Embryonic facial prominence (tissue), 1 donor: ENCODE data around the gene ARHGAP9.

Experiments
- DNase-seq: peaks from one replicate; pipeline ENCODE4 v3.0.0-alpha.2; 2016; ENCODE audit errors: extremely low spot score

The ARHGAP9 gene

DNA sequence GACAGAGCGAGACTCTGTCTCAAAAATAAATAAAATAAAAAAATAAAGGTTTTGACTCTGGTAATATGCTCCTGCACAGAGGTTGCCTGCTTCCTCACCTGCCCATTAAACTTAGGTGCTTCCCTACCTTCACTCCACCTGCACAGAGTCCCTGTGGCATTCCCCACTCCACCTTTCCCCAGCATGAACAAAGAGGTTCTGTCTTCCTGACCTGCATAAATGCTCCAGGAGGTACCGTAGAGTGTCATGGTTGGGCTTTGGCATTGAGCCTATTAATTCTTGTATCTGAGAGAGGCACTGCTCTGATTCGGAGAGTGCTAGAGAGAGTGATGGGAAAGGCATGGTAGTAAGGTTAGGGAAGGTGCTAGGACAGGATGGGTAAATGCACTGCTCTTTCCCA is 6.3 kb downstream of the ARHGAP9 start:
- no peak for DNase-seq

DNA sequence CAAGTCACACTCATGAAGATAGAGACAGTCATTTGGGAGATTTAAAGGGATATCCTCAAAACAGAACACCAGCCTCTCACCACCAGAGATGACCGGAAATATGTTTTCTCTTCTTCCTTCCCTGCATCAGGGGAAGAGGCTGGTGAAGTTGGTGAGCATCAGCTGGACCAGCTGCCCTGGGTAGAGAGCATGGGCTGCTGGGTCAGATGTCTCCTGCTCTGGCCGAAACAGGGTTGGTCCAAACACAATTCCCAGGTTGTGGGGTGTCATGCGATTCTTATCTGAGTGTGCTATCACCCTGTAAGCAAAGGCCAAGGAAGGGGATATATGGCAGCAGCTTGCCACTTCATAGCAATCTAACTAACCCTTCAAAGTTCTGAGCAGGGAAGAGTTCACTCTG is 7.3 kb downstream of the ARHGAP9 start:
- DNase-seq, result no peak

- DNase-seq, result no peak
Measured at GRCh38 chr12:57471661-57472060, 8.0 kb downstream of the ARHGAP9 start.

DNA sequence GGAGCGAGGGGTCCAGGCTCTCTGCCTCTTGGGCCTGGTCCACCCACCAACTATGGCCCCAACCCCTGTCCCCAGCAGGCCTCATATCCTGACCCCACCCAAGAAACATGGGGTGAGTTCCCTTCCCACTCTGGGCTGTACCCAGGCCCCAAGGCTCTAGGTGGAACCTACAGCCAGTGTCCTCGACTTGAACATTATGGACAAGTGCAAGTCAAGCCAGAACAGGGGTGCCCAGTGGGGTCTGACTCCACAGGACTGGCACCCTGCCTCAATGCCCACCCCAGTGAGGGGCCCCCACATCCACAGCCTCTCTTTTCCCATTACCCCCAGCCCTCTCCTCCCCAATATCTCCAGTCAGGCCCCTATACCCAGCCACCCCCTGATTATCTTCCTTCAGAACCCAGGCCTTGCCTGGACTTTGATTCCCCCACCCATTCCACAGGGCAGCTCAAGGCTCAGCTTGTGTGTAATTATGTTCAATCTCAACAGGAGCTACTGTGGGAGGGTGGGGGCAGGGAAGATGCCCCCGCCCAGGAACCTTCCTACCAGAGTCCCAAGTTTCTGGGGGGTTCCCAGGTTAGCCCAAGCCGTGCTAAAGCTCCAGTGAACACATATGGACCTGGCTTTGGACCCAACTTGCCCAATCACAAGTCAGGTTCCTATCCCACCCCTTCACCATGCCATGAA is 8.6 kb downstream of the ARHGAP9 start:
- DNase-seq, result no peak

DNA sequence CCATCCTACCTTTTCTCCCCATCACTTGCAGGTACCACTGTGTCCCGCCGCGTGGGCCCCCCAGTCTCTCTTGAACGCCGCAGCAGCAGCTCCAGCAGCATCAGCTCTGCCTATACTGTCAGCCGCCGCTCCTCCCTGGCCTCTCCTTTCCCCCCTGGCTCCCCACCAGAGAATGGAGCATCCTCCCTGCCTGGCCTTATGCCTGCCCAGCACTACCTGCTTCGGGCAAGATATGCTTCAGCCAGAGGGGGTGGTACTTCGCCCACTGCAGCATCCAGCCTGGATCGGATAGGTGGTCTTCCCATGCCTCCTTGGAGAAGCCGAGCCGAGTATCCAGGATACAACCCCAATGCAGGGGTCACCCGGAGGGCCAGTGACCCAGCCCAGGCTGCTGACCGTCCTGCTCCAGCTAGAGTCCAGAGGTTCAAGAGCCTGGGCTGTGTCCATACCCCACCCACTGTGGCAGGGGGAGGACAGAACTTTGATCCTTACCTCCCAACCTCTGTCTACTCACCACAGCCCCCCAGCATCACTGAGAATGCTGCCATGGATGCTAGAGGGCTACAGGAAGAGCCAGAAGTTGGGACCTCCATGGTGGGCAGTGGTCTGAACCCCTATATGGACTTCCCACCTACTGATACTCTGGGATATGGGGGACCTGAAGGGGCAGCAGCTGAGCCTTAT is 9.2 kb downstream of the ARHGAP9 start:
- no peak for DNase-seq

DNA sequence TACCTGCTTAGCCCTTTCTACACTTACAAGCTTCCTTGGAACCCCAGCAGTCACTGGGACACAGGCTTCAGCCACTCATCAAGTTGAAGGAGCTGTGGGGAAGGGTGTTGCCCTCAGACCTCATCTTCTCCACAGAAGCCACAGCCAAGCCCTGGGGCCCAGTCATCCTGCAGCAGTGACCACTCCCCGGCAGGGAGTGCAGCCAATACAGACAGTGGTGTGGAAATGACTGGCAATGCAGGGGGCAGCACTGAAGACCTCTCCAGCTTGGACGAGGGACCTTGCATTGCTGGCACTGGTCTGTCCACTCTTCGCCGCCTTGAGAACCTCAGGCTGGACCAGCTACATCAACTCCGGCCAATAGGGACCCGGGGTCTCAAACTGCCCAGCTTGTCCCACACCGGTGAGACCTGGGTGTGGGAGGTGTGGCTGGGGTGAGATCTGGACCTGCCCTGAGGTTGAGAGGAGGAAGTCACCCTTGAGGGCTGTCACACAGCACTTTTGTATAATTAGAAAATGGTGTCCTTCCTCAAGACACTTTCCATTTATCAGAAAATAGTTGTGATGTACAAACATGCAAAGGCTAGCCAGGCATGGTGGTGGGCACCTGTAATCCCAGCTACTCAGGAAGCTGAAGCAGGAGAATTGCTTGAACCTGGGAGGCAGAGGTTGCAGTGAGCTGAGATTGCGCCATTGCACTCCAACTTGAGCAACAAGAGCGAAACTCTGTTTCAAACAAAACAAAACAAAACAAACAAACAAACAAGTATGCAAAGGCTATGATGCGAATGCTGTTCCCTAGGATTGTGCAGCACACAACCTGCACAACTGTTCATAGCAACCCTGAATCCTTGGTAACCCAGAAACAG is 10.1 kb downstream of the ARHGAP9 start:
- no peak for DNase-seq

GRCh38 chr12:57467915-57468314 is 11.8 kb downstream of the ARHGAP9 start:
- DNase-seq, result no peak

- DNase-seq, result no peak
Measured at GRCh38 chr12:57467212-57467874, 12.3 kb downstream of the ARHGAP9 start.

DNA sequence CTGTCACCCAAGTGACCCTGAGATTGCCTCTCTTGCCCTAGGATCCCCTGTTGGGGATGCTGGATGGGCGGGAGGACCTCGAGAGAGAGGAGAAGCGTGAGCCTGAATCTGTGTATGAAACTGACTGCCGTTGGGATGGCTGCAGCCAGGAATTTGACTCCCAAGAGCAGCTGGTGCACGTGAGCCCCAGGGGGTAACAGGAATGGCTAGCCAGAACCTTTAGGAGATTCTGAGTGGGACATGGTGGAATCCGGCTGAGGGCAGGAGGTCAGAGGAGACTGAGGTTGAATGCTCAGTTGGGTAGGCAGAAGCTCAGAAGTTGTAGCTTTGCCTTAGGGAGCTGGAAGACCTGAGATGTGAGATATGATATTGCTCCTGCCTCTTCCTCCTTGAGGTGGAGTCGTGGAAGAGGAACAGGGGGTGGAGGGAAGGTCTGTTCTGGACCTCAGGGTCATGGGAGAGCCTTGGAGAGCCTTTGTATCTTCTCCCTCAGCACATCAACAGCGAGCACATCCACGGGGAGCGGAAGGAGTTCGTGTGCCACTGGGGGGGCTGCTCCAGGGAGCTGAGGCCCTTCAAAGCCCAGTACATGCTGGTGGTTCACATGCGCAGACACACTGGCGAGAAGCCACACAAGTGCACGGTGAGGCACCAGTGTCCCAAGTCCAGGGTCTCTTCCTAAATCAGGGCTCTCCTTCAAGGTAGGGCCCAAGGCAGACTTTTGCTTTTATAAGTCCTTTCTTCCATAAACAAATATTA is 13.7 kb downstream of the ARHGAP9 start:
- no peak for DNase-seq

- DNase-seq, result no peak
Measured at GRCh38 chr12:57465030-57465746, 14.5 kb downstream of the ARHGAP9 start.

GRCh38 chr12:57464569-57464968 is 15.1 kb downstream of the ARHGAP9 start:
- DNase-seq, result no peak

DNA sequence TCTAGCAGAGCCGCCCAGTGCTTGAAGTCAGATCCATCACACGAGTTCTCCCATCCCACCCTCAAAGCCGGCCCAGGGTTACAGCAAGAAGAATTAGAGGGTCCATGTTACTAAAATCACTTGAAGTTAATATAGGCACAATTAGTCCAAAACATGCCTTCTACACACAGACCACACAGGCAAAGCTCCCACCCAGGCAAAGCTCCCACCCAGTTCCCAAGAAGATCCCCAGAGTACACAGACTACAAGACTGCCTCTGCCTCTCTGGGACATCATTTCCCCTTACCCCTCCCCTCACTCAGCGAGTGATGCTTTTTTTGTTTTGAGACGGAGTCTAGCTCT is 16.8 kb downstream of the ARHGAP9 start:
- DNase-seq, result no peak

DNA sequence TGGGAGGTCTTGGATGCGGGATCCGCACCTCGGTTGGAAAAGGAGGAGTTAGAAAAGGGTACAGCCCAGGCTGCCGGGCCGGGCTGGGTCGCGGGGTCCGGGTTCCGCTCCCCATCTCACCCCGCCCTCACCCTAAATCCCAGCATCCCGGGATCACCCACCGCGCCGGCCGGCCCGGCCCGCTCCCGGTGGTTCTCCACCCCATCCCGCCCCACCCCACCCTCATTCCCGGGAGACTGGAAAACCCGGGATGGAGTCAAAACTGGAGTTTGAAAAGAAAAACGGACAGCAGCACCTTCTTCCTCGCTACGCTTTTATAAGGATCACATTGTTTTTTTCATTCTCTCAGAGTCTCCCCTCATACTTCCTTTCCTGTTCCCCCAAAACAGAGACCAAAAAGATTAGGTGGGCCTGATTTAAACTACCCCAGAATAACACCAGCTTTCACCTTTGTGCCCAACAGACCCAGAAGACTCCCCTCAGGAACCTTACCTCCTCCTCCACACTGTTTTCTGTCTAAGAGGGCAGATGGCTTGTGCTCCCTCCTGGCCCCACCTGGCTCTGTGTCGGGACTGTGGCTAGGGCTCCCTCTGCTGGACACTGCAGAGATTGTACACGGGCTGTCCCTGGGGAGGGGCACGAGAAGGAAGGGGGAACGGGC is 17.3 kb downstream of the ARHGAP9 start:
- peak; percentile 74 for DNase-seq

- DNase-seq, result no peak
Measured at GRCh38 chr12:57461917-57462250, 17.8 kb downstream of the ARHGAP9 start.

DNA sequence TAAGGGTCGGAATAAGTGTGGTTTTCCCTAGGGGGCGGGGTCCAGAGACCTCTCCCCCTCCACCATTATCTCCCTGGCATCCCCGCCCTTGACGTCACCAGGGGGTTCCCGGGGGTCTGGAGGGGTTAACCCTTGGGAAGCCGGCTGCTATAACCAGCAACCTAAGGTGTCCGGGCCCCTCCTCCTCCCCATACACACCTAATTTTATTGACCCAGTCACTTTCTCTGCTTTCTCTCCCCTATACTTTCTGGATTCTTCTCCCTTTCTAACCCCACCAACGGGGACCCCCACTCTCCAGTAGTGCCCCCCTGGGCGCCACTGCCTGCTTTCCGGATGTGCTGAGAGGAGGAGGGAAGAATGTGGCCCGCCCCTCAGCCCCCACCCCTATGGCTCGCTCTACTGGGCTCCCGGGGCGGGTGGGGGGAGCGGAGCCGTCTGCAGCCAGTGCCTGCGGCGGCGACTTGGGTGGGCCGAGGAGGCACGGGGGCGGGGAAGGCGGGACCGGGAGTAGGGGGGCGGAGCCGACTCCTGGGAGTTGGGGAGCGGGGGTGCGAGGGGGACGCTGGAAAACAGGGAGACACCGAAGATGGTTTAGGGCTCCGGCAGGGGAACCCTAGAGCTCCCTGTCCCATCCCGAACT is 18.3 kb downstream of the ARHGAP9 start:
- peak; percentile 46 for DNase-seq

- DNase-seq, result no peak
Measured at GRCh38 chr12:57460841-57461275, 18.8 kb downstream of the ARHGAP9 start.

DNA sequence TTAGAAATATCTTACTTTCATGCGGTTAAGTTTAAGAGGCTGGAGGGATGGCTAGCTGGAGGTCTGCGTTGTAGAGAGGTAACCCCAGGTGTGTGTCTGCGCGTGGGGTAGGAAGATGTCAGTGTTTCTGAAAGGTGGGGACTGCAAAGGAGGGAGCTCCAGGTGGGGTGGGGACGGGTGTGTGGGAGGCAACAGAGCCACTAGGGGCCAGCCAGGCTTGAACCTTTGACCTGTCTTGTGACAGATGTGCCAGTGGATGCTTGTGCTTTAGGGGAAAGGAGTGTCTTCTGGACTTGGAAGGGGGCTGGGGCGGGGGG is 19.2 kb downstream of the ARHGAP9 start:
- no peak for DNase-seq

DNA sequence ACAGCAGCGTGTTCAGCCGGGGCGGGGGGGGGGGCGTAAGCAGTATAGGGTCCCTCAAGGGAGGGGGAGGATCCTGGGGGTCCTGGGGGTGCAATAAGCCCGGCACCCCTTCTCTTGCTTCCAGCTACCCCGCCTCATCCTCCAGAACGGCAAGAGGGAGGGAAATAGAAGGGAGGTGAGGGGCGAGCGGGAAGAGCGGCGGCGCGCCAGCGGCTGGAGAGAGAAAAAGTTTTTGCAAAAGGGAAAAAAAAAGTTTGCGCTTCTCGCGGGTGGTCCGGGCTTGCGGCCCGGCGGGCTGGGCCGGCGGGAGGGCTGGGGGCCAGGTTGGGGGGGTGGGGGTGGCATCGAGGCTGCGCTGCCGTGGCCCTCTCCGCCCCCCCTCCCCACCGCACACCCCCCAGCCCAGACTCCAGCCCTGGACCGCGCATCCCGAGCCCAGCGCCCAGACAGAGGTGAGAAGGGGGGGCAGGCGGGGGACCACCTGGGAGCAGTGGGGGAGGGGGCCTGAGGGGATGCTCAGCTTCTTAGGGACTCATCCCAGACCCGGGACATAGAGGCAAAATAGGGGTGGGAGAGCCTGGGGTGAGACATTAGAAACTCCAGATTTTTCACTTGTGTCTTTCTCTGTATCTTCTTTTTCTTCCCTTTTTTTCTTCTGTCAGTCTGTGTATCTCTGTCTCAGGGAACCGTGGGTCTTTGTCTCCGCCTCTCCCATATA is 19.8 kb downstream of the ARHGAP9 start, which contains the start of gene GLI1:
Gene GLI1, plus strand, starts transcription at position 36 of the 718 bp plus-strand sequence. CDS start 3,907 bp downstream, outside the sequence.
- peak; percentile 76 for DNase-seq
